Measurements from ENCODE around the gene DAAM1.

Gene DAAM1

DNA sequence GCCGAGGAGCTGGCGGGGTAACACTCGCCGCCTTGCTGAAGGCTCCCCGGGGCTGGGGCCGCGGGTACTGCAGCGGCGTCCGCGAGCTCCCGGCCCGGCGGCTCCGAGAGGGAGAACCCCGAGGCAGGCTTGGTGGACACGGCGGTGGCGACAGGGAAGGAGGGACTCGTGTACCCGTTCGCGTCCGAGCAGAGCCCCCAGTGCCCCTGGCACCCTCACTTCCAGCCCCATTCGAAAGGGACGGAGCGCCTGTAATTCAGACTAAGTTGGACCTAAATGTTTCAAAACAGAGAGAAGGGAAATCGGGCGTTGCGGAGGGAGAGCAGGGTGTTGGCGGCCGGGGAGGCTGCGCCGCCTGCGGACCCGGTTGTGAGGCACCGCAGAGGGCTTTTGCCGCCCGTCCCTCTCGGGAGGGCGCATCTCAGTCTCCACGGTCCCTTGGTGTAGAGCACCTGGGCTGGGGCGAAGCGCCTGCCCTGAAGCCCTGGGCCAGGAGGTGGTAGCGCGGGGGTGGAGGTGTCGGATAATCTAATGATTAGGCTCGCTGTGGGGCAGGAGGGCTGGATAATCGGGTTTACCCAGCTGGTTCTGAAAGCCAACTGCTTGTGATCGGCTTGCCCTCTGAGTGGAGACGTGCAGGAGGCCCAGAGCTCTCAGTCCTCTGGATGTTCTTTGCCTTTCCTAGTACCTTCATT, 771 bp downstream of the DAAM1 start:
- peak; percentile 26 for DNase-seq

DNA sequence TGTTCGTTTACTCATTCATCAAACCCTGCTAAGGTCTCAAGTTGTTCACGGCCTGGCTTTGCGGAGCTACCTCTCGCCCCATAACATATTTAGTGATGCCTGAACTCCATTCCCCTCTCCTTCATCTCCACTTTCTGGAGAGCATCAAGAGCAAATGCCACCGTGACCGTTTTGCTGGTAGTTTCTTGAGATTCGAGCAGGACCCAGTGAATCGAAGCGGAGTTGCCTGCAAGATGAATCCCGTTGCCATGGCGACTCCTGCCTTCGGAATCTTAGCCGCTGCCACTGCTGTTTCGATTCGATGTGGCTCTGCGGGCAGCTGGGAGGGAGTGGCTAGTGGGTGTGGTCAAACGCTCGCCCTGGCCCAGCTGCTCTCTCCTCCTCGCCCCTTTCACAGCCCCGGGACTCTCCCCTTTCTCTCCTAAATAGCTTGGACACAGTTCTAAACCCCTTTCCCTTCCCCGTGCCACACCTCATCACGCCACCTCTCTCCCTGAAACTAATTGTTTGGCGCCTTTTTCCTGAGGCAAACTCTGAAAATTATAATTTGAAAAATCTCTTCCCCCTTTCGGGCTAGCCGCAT, 1.4 kb downstream of the DAAM1 start:
- peak; percentile 94 for DNase-seq

- peak; percentile 56 for DNase-seq
Observed at GRCh38 chr14:59190372-59190771, 1.9 kb downstream of the DAAM1 start.

GRCh38 chr14:59195912-59196311, 7.4 kb downstream of the DAAM1 start:
- no peak for DNase-seq

DNA sequence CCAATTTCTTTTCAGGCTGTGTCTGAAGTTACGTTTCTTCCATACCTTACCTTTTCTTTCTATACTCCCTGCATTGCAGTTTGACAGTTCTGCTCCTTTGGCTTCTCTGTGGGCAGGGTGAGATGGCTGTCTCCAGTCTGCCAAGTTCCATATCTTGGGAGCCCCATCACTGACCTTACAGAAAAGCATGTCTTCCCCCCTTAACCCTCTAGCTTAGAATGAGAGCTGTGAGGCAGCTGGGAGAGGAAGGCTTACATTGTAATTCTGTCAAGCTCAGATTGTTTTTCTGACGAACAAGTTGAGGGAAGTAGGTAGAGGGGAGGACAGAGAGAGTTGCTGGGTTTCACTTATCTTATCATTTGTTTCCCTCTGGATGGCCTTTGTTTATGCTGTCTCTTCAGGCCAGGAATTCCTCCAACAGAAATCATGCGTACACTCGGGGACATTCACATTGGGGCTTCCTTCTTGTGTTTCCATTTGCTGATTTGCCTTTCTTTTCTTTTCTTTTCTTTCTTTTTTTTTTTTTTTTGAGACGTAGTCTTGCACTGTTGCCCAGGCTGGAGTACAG, 9.3 kb downstream of the DAAM1 start:
- no peak for DNase-seq

DNA sequence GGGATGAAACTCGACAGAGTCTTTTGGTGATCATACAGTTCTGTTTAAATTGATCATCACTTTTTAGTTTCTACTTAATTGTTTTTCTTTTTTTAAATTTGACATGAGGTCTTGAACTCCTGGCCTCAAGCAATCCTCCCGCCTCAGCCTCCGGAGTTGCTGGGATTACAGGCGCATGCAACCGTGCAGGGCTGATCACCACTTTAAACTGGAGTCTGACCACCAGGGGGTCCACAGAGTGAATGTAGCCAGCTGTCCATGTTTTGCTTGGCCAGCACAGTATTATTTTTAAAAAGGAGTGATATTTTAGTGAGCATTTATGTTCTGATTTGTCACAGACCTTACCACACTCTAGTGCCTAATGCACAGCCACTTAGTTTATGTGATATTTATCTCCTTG, 10.7 kb downstream of the DAAM1 start:
- DNase-seq, result no peak

DNA sequence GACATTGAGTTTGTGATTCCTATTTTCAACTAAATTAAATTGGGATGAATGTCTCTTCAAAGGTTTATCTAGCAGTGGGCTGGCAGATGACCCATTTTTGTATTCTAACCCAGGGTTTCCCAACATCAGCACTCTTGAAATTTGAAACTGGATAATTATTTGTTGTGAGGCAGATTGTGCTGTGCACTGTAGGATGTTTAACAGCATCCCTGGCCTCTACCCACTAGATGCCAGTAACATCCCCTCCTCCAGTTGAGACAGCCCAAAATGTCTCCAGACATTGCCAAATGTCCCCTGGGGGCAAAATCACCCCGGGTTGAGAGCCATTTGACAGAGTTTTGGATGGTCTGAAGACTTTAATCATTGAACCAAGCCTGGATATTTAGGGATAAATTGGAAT, 11.1 kb downstream of the DAAM1 start:
- DNase-seq, result no peak

DNA sequence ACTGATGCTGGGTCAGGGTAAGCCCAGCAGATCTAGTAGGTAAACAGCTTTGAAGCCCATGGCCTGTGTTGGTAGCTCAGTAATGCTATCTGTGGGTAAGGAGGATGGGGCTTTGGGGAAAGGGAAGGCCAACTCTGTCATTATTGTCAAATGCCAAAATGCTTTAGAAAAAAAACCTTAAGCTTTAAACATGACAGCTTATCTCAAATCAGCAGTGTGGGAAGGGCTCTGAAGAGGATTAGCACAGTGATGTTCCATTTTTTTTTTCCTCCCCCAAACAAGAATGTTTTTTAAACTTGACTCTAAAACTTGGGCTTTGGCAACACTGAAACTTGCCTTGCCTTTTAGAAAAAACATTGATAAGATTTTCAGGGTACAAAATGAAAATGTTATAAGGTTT, 11.7 kb downstream of the DAAM1 start:
- no peak for DNase-seq

DNA sequence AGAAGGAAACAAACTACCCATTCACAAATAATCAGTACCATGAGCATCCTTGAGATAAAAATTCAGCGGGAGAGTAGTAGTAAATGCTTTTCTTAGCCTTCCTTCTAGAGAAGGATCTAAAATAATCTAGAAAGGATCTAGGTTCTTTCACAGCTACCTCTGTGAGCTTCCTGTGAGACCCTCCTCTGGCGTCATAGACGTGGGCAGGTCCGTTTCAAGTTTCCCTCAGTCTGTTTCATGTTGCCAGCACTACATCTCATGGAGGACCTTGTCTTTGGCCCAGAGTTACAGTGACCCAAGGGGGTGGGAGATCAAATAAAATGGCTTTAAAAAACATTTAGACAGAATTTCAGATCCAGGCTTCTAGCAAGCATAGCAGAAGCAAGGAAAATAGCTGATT, 13.6 kb downstream of the DAAM1 start:
- no peak for DNase-seq

- DNase-seq, result no peak
Observed at GRCh38 chr14:59204305-59204704, 15.8 kb downstream of the DAAM1 start.

DNA sequence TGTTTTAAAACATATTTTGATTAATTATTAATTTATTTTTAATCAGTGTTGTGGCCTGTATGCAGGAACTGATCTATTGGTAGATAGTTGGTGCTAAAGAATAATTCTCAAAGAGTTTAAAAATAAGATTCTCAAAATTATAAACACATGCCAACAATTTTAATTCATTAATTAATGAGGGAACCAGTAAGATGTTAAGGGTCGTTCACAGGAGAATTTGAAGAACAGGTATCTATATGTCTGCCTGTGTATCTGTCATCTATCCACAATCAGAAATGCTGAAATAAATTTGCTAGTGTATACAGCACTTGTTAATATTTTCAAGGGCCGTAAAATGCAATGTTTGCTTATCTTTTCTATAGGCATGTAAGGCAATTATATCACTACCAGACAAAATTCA, 18.4 kb downstream of the DAAM1 start:
- no peak for DNase-seq

GRCh38 chr14:59207506-59207933, 19.1 kb downstream of the DAAM1 start:
- DNase-seq, result no peak

DNA sequence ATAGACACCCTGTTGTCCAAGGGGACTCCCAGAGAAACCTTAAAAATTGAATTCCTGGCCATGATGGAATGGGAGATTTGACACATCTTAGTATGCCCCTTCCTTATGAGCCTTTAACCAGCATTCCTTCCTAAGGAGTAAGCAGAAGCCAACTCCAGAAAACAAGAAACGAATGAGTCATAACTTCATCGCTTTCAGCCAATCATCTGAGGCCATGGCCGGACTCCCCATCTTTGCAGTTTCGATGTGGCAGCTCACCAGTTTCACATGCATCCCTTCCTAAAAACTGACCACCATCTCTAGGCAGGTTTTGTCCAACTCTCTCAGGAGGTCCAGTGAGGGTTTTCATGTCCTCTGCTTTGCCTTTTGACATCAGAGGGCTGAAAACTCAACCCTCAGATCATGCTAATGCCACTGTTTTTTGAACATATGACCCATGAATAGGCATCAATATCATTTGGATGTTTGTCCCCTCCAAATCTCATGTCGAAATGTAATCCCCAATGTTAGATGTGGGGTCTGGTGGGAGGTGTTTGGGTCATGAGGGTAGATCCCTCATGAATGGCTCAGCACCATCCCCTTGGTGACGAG, 19.9 kb downstream of the DAAM1 start:
- no peak for DNase-seq

DNA sequence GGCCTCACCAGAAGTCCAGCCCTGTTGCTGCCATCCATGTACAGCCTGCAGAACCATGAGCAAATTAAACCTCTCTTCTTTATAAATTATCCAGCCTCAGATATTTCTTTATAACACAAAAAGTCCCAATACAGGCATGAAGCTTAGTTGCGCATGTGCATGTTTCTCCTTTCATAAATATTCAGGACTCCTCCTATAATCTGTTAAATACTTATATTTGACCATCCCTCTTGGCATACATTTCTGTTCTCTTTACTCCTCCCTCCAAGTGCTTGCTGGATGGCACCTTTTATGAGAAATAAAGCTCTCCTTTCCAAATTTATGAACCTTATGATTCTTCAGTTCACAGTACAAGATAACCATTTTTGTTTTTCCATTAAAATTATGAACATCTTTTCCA, 20.5 kb downstream of the DAAM1 start:
- no peak for DNase-seq

- DNase-seq, result no peak
Observed at GRCh38 chr14:59210621-59211020, 22.2 kb downstream of the DAAM1 start.

DNA sequence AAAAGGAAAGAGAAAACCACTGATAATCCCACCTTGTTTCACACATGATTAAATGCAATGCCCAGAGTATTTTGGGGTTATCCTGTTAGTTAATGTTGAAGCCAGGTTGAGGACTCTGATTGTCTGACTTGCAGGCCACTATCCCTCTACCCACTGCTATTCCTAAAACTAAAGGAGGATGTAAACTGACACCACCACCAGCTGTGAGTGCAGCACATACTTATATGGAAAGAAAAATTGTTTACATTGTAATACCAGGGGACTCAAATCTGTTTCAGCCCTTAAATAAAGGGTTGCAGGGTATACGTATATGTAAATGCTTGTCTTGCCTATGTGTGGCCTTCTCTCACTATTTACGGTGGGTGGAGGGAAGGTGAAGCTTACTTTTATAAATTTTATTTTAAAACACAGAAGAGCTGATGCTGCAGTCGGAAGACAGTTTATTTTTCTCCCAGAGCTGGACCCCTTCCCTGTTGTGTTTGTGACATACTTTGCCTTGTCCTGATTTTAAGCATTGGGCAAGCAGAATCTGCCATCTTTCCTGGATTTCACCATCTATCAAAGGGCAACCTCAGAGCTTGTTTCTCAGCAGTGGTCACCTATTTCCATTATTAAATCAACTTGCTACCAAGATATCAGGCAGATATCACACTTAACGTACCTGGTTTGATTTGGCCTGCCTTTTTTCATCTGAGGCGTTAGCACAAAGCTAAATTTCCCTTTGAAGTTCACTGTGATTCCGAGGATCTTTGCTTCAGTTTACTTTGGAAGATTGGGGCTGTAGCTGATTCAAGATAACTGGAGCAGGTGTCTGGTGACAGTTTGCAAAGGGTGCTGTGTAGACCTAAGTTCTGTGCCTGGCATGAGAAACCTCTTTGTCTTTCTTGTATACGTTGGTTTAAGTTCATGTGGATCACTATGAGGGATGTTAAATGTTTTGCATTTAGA, 25.2 kb downstream of the DAAM1 start:
- DNase-seq, result peak; percentile 24

GRCh38 chr14:59214702-59215302, 26.3 kb downstream of the DAAM1 start:
- DNase-seq, result no peak

GRCh38 chr14:59215322-59215721, 26.9 kb downstream of the DAAM1 start:
- no peak for DNase-seq

GRCh38 chr14:59215757-59216156, 27.3 kb downstream of the DAAM1 start:
- no peak for DNase-seq

DNA sequence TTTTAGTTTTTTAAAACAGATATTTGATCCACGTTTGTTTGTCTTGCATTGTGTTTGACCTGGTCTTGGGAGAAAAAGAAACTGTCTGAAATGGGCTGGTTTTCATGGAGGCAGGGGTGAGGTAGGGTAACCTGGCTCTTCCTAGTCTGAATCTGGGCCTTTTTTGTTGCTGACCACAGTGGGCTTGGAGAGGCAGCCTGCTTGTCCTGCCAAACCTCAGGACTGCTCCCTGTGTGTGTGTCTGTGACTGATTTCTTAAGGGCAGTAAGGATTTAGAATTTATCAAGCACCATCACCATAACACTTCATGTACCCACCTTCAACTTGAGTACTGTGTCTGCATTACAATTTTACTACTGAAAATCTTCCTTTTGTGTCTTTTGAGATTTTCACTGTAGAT, 28.5 kb downstream of the DAAM1 start:
- DNase-seq, result no peak

- DNase-seq, result no peak
Observed at GRCh38 chr14:59221568-59221967, 33.1 kb downstream of the DAAM1 start.

DNA sequence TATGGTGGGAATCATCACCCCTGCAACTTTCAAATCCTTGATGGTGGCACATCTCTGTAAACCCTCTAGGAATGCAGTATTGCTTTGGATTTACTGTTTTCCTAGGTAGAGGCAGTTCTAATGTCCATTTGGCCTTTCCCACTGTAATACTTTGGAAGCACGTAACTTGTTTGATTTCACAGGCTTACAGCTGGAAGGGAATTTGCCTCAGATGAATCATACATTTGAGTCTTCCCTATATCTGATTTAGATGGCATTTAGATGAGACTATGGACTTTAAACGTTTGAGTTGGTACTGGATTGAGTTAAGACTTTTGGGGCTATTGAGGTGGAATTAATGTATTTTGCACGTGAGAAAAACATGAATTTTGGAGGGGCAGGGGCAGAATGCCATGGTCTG, 35.9 kb downstream of the DAAM1 start:
- DNase-seq, result no peak

GRCh38 chr14:59225281-59225680, 36.8 kb downstream of the DAAM1 start:
- DNase-seq, result peak; percentile 61
